ENCODE results near the gene FGF8. TPM values are rescaled to one million over a fixed set of nuclear protein-coding genes. Genes with fewer than 3 reads are reported as not detected.

FGF8 gene
- total RNA-seq, 1 experiment from 2014 or later, result not detected

DNA sequence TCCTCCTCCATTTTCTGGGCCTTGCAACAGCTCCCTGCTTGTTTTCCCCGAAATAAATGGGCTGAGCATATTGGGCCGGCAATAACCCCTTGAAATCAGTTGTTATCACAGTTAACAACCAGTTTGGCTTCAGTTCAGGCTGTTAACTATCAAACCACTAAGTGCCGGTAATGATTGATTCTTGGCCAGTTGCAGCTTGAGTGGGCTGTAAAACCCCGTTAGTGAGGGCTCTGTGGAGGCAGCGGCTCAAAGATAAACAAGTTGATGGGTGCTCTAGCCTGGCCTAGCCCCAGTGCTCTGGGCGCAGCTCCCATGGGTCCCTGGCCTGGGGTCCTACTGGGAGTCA, 8.3 kb downstream of the FGF8 start:
- POLR2A ChIA-PET (ENCODE audit: unreplicated experiment), result interaction anchor here (0.6 kb wide), 1 partner anchor 34 kb away, joined by 3 read pairs; no protein-coding TSS in a partner anchor
- Histone ChIP-seq H3K4me1 (ENCODE audit: insufficient read depth, low read length) (no peaks in the 10 kb centered on the region), H3F3A (ENCODE audit: low read length, unreplicated experiment) (no peaks in the 10 kb centered on the region), H4K20me1 (ENCODE audit: low read length) (no peaks in the 10 kb centered on the region), H3K27me3 (ENCODE audit: low read length) (no peaks in the 10 kb centered on the region), H3K9me3 (ENCODE audit: low read length) (no peaks in the 10 kb centered on the region), H3K27ac (ENCODE audit: low read length) (no peak overlapping the region), H3K79me2 (ENCODE audit: low read length) (no peaks in the 10 kb centered on the region), H3K4me3 (ENCODE audit: low read length) (no peak overlapping the region), H2AFZ (ENCODE audit: low read length) (no peak overlapping the region), H3K36me3 (ENCODE audit: low read depth, low read length) (no peaks in the 10 kb centered on the region), H3K4me2 (ENCODE audit: low read length) (no peak overlapping the region), H3K9me2 (replicated peaks; ENCODE audit: low read length) (no peaks in the 10 kb centered on the region), H3K9ac (ENCODE audit: low read length) (no peak overlapping the region)
- intact Hi-C loops (cut with micrococcal nuclease), result no loop called here
- no peak for DNase-seq
- ATAC-seq, result no peak
- TF ChIP-seq, protein P1, sequence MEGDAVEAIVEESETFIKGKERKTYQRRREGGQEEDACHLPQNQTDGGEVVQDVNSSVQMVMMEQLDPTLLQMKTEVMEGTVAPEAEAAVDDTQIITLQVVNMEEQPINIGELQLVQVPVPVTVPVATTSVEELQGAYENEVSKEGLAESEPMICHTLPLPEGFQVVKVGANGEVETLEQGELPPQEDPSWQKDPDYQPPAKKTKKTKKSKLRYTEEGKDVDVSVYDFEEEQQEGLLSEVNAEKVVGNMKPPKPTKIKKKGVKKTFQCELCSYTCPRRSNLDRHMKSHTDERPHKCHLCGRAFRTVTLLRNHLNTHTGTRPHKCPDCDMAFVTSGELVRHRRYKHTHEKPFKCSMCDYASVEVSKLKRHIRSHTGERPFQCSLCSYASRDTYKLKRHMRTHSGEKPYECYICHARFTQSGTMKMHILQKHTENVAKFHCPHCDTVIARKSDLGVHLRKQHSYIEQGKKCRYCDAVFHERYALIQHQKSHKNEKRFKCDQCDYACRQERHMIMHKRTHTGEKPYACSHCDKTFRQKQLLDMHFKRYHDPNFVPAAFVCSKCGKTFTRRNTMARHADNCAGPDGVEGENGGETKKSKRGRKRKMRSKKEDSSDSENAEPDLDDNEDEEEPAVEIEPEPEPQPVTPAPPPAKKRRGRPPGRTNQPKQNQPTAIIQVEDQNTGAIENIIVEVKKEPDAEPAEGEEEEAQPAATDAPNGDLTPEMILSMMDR (conservative IDR thresholded peaks at IDR 0.05; ENCODE audit: low read depth, low read length), result no peak
- no peak for TF ChIP-seq EZH2phosphoT487 (IDR thresholded peaks at IDR 0.05; ENCODE audit: borderline replicate concordance, low read length)
- TF ChIP-seq EZH2 (IDR thresholded peaks at IDR 0.05; ENCODE audit: low read length, unreplicated experiment), result no peak
- no TSS peak for BruUV-seq (replicated peaks)
- CTCF ChIA-PET, result no interaction called here

DNA sequence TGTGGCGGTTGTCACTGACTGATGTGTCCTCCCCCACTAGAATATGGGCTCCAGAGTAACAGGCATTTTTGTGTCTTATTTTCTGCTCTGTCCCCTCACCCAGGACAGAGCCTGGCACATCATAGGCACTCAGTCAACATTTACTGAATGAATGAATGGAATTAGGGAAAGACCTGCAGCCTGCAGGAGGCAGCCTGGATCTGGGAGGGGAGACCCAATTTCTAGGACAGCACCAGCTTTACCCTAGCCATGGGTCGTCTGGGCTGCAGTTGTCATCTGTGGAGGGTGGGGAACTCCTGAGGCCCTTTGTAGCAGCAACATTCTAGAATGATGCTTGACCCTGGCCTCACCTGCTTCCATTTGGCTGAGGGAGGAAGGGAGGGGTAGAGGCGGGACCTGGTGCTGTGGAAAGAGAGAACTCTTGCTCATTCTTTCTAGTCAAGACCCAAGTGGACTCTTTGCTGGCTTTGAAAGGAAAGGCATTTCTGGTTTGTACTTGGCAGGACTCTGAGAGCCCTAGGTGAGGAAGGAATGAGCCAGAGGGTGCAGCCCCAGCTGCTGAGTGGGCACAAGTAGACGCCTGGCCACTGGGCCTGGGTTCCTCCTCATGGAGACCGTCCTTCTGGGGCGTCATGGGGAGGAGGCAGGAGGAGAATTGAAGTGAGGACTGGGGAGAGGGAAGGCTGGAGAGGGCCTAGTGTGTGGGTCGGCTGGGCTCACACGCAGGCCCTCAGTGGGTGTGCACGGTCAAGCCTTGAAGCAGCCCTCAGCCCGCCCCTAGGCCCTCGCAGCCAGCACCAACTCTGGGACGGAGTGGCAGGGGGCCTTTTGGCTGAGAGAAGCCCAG, 8.9 kb downstream of the FGF8 start:
- H3K9me2 ChIP-seq (replicated peaks; ENCODE audit: low read length), result no peaks in the 10 kb centered on the region
- H3K27ac ChIP-seq (ENCODE audit: low read length), result no peak overlapping the region
- H3F3A ChIP-seq (ENCODE audit: low read length, unreplicated experiment), result no peaks in the 10 kb centered on the region
- DNase-seq (no peak), ATAC-seq (no peak)
- POLR2A ChIA-PET (ENCODE audit: unreplicated experiment), result interaction anchor here (0.6 kb wide), 1 partner anchor 33 kb away, joined by 3 read pairs; no protein-coding TSS in a partner anchor
- intact Hi-C loops (cut with micrococcal nuclease), result no loop called here
- no peaks in the 10 kb centered on the region for H4K20me1 ChIP-seq (ENCODE audit: low read length)
- TF ChIP-seq EZH2phosphoT487 (IDR thresholded peaks at IDR 0.05; ENCODE audit: borderline replicate concordance, low read length) (no peak), EZH2 (IDR thresholded peaks at IDR 0.05; ENCODE audit: low read length, unreplicated experiment) (no peak)
- TF ChIP-seq, protein P1 (conservative IDR thresholded peaks at IDR 0.05; ENCODE audit: low read depth, low read length), result no peak
- H2AFZ ChIP-seq (ENCODE audit: low read length), result no peak overlapping the region
- H3K9me3 ChIP-seq (ENCODE audit: low read length), result no peaks in the 10 kb centered on the region
- BruUV-seq (replicated peaks), result no TSS peak
- CTCF ChIA-PET, result no interaction called here
- H3K27me3 ChIP-seq (ENCODE audit: low read length), result no peaks in the 10 kb centered on the region
- H3K4me2 ChIP-seq (ENCODE audit: low read length), result no peak overlapping the region
- no peak overlapping the region for H3K9ac ChIP-seq (ENCODE audit: low read length)
- H3K79me2 ChIP-seq (ENCODE audit: low read length), result no peaks in the 10 kb centered on the region
- no peaks in the 10 kb centered on the region for H3K4me1 ChIP-seq (ENCODE audit: insufficient read depth, low read length)
- no peak overlapping the region for H3K4me3 ChIP-seq (ENCODE audit: low read length)
- H3K36me3 ChIP-seq (ENCODE audit: low read depth, low read length), result no peaks in the 10 kb centered on the region

DNA sequence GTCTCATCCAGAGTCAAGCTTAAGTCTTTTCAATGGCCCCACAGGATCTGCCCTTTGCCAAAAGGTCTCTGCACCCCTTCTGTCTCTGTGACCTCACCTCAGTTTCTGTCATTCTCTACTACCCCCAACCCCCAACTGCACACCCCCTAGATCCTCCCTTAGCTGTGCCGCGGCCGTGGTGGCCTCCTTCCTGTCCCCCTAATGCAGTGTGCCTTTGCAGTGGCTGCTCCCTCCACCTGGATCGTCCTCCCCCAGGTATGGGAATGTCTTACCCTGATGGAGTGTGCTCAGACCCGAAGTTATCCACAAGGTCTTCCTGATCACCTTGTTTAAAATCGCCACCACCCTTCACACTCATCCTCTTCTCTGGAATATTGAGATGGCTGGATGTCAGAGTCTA, 9.6 kb downstream of the FGF8 start:
- TF ChIP-seq EZH2phosphoT487 (IDR thresholded peaks at IDR 0.05; ENCODE audit: borderline replicate concordance, low read length) (no peak), EZH2 (IDR thresholded peaks at IDR 0.05; ENCODE audit: low read length, unreplicated experiment) (no peak)
- TF ChIP-seq, protein P1 (conservative IDR thresholded peaks at IDR 0.05; ENCODE audit: low read depth, low read length), result no peak
- H3K79me2 ChIP-seq (ENCODE audit: low read length), result no peaks in the 10 kb centered on the region
- no peaks in the 10 kb centered on the region for H3K9me3 ChIP-seq (ENCODE audit: low read length)
- no peaks in the 10 kb centered on the region for H4K20me1 ChIP-seq (ENCODE audit: low read length)
- H3K9me2 ChIP-seq (replicated peaks; ENCODE audit: low read length), result no peaks in the 10 kb centered on the region
- no peaks in the 10 kb centered on the region for H3F3A ChIP-seq (ENCODE audit: low read length, unreplicated experiment)
- BruUV-seq (replicated peaks), result no TSS peak
- CTCF ChIA-PET, result no interaction called here
- no peaks in the 10 kb centered on the region for H3K4me1 ChIP-seq (ENCODE audit: insufficient read depth, low read length)
- ATAC-seq (no peak), DNase-seq (no peak)
- H3K27ac ChIP-seq (ENCODE audit: low read length), result no peak overlapping the region
- no peak overlapping the region for H3K4me3 ChIP-seq (ENCODE audit: low read length)
- H2AFZ ChIP-seq (ENCODE audit: low read length), result no peak overlapping the region
- POLR2A ChIA-PET (ENCODE audit: unreplicated experiment), result no interaction called here
- intact Hi-C loops (cut with micrococcal nuclease), result no loop called here
- H3K9ac ChIP-seq (ENCODE audit: low read length), result no peak overlapping the region
- H3K4me2 ChIP-seq (ENCODE audit: low read length), result no peak overlapping the region
- no peaks in the 10 kb centered on the region for H3K27me3 ChIP-seq (ENCODE audit: low read length)
- no peaks in the 10 kb centered on the region for H3K36me3 ChIP-seq (ENCODE audit: low read depth, low read length)
